Psoas muscle (tissue), 8 donors: Measurements from ENCODE around the gene SYNDIG1. TPM values are rescaled to one million over a fixed set of nuclear protein-coding genes. Genes with fewer than 3 reads are reported as not detected.

Experiments
- ATAC-seq, 4 donors: fragments of 200-7000 bp; cut with Tn5 transposase; one replicate each; pipeline ENCODE4 v1.9.1; 2020; ENCODE audit warnings: moderate library complexity in 3 of 4, mild to moderate bottlenecking in 2 of 4
- DNase-seq, 2 donors: peaks; one replicate each; pipeline ENCODE4 v3.0.0-alpha.2; 2020
- H3K27ac ChIP-seq: fragments of 200-600 bp; one replicate; pipeline ENCODE4 v1.8.0; 2022
- H3K27me3 ChIP-seq, 3 donors: fragments of 200-600 bp in 1 of 3; one replicate each; pipeline versions ENCODE4 v1.6.1 to v1.8.0; 2013 to 2022; ENCODE audit warnings: low read length in 2 of 3, mild to moderate bottlenecking in 2 of 3, moderate library complexity in 1 of 3; ENCODE audit not compliant: insufficient read depth in 3 of 3
- H3K36me3 ChIP-seq, 2 donors: fragments of 200-600 bp in 1 of 2; one replicate each; pipeline versions ENCODE4 v1.6.1 to v1.8.0; 2013 to 2022; ENCODE audit warnings: low read depth in 1 of 2, mild to moderate bottlenecking in 1 of 2, moderate library complexity in 1 of 2; ENCODE audit not compliant: insufficient read depth in 1 of 2
- H3K4me1 ChIP-seq: fragments of 200-600 bp; one replicate; pipeline ENCODE4 v1.8.0; 2022
- H3K4me3 ChIP-seq: fragments of 200-600 bp; one replicate; pipeline ENCODE4 v1.8.0; 2022; ENCODE audit warnings: mild to moderate bottlenecking
- H3K9me3 ChIP-seq: fragments of 200-600 bp; one replicate; pipeline ENCODE4 v1.8.0; 2022
- CTCF ChIP-seq: fragments of 200-600 bp; IDR thresholded peaks from one replicate; pipeline ENCODE4 v1.8.0; 2022; ENCODE audit warnings: antibody characterized with exemption
- WGBS, 3 donors: extraction: QIAGEN DNeasy Blood & Tissue Kit; methylation state at CpG; one replicate each; pipeline versions ENCODE4 v1.1.6 to v1.1.7; 2013; 5-methylcytosine and 5-hydroxymethylcytosine counted together
- intact Hi-C, 2 donors: fragments of 100-400 bp; cut with DNase I; formaldehyde crosslinking; loops; one replicate each; pipeline versions ENCODE4 v1.11.0 to v1.14.2; 2022
- polyA plus RNA-seq, 3 donors: library from polyadenylated mRNA; stranded (reverse); fragments of 200-250 nt; gene quantifications; one replicate each; pipeline ENCODE4 v1.2.3, GENCODE V29; 2013
- total RNA-seq, 4 donors: library from RNA; stranded (reverse); fragmentation: NEBNext Ultra II Directional in 2 of 4; extraction: Animal tissue kit (Norgen Biotek cat#: 25700) in 2 of 4; gene quantifications; one replicate each; pipeline versions ENCODE4 v1.2.1 to v1.2.4, GENCODE V29; 2021 to 2023
- donor health status: healthy with polysubstance abuse.
- donor health status: DM: no; HTN: no; CAD: no; lungs with moderate emphysema.
- donor health status: Bipolar disorder and iron deficiency.
- donor health status: healthy.
- donor health status: DM: yes; HTN: yes; CAD: no.
- donor health status: DM: no; HTN: no; CAD: no.
- donor health status: DM: no; HTN: no; CAD: no.
- donor health status: DM: yes; HTN: yes; CAD: no.

SYNDIG1 gene
- total and polyA plus RNA-seq, 7 donors, result 0.03 to 0.10 TPM; not detected in 5

GRCh38 chr20:24611360-24612140 lies 142.1 kb downstream of the SYNDIG1 start:
- Histone ChIP-seq H3K27me3 (peaks cover 0 to 1% (median 0%) of the 10 kb centered on the region in 3 donors), H3K36me3 (no peaks in the 10 kb centered on the region), H3K4me3 (no peak overlapping the region), H3K9me3 (no peaks in the 10 kb centered on the region), H3K27ac (no peak overlapping the region), H3K4me1 (no peaks in the 10 kb centered on the region)
- intact Hi-C loops, result no loop called here
- WGBS, 3 donors, result 92 to 96% (median 94%) methylated on average over 5 of the region's 5 CpGs
- no peak for ATAC-seq
- TF ChIP-seq CTCF, result no peak
- no peak for DNase-seq

DNA sequence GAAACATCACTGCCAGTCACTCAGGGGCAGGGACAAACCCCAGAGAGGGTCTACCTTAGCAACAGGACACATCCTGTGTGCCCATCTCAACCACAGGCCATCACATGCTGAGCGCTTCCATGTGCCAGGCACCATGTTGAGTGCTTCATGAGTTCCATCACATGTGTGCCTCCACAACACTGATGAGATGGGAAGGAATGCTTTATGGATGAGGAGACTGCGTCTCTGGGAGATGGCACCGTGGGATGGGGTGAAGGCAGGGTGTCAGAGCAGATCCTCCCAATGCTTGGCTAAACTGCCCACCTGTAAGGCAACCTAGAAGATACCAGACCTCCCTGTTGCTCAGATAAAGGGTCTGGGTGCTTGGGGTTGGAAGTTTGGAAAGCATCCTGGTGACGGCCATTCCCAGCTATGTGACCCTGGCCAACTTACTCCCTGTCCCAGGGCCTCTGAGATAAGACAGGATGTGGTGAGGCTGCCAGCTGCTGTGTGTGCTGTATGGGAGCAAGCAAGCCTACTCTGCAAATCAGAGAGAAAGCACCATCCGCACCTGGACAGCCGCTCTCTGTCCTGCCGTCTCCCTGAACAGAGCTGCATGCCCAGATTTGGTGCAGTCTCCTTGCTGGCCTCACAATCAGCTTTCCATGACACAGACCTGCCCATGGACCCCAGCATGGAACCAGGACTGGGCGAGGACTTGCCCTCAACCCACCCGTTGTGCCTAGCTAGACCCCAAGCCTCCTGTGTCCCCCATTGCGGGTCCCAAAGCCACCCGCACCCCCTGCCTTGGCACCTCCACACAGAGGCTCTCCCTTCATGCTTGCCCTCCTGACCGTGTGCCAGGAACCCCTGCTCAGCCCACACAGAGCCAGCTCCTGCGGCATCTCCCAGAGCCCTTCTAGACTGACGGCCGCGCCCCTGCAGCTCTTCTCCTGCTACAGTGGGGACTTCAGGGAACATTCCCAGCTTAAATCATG lies 143.7 kb downstream of the SYNDIG1 start:
- ATAC-seq, result no peak
- Histone ChIP-seq H3K4me1 (no peaks in the 10 kb centered on the region), H3K27me3 (peaks cover 0 to 1% (median 0%) of the 10 kb centered on the region in 3 donors), H3K27ac (no peak overlapping the region), H3K9me3 (no peaks in the 10 kb centered on the region), H3K4me3 (no peak overlapping the region), H3K36me3 (no peaks in the 10 kb centered on the region)
- 87 to 90% (median 88%) methylated on average over 16 of the region's 16 CpGs for WGBS, 3 donors
- TF ChIP-seq CTCF, result no peak
- intact Hi-C loops, result no loop called here
- no peak for DNase-seq

DNA sequence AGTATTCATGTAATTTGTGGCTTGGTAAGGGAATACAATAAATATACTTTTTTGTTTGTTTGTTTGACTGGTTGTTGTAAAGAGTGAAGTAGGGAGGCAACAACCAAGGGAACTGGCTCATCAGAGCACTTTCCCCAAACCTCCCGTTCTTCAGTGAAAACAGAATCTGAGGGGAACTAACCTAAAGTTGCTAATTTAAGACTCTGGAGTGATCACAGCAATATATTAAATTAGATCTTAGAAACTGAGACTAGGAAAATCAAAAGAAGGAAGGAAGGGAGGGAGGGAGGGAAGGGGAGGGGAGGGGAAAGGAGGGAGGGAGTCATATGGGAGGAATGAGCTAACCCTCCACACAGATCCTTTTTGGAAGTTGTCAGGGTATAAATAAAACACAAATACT lies 144.9 kb downstream of the SYNDIG1 start:
- H3K4me3 ChIP-seq, result no peak overlapping the region
- H3K9me3 ChIP-seq, result no peaks in the 10 kb centered on the region
- intact Hi-C loops, result no loop called here
- no peaks in the 10 kb centered on the region for H3K36me3 ChIP-seq
- DNase-seq, result no peak
- 53 to 75% (median 56%) methylated on average over 1 of the region's 1 CpG for whole genome bisulfite sequencing, 3 donors
- no peaks in the 10 kb centered on the region for H3K4me1 ChIP-seq
- peaks cover 0 to 1% (median 0%) of the 10 kb centered on the region in 3 donors for H3K27me3 ChIP-seq
- no peak overlapping the region for H3K27ac ChIP-seq
- TF ChIP-seq CTCF, result no peak
- no peak for ATAC-seq

DNA sequence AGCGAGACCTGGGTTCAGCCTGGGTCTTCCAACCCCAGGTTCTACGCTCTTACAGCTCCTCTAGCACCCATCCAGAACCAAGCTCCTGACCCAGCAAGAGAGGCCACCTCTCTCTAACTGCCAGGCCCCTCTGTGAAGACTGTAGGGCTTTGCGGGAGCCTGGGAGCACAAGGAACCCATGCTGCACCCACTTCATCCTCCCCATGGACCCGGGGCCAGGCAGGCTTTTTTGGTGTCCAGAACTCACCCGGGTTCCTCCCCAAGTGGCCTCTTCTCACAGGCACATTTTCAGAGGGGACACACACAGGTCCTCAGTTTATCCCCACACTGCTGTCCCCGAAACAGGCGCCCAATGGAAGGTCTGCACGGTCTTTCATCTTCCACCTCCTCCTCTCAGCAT lies 145.9 kb downstream of the SYNDIG1 start:
- no peak for ATAC-seq
- Histone ChIP-seq H3K9me3 (no peaks in the 10 kb centered on the region), H3K4me1 (no peaks in the 10 kb centered on the region), H3K36me3 (no peaks in the 10 kb centered on the region), H3K27ac (no peak overlapping the region), H3K27me3 (peaks cover 0 to 1% (median 0%) of the 10 kb centered on the region in 3 donors), H3K4me3 (no peak overlapping the region)
- DNase-seq, result no peak
- no peak for TF ChIP-seq CTCF
- intact Hi-C loops, result no loop called here
- 81 to 92% (median 91%) methylated on average over 8 of the region's 8 CpGs for WGBS, 3 donors
